ENCODE results near the gene CERS6. TPM values are rescaled to one million over a fixed set of nuclear protein-coding genes. Genes with fewer than 3 reads are reported as not detected.

CERS6 gene
- total RNA-seq, 1 donor from 2014 or later = 30.8 TPM

- H3K27me3 Mint-ChIP-seq (ENCODE audit: low read depth) = no peaks in the 10 kb centered on the region
- H3K36me3 Mint-ChIP-seq (ENCODE audit: low read depth) = no peaks in the 10 kb centered on the region
- H3K4me1 Mint-ChIP-seq (ENCODE audit: low read depth) = peaks cover 19% of the 10 kb centered on the region
- no peak overlapping the region for H3K27ac Mint-ChIP-seq (ENCODE audit: unreplicated experiment)
- no peaks in the 10 kb centered on the region for H3K9me3 Mint-ChIP-seq (ENCODE audit: low read depth)
- no peak for DNase-seq (ENCODE audit: low spot score)
- no peak for TF ChIP-seq CTCF (IDR thresholded peaks at IDR 0.05)
- H3K4me3 Mint-ChIP-seq (ENCODE audit: unreplicated experiment) = no peak overlapping the region
Measured at GRCh38 chr2:168430431-168430830, 25.6 kb upstream of the CERS6 start.

DNA sequence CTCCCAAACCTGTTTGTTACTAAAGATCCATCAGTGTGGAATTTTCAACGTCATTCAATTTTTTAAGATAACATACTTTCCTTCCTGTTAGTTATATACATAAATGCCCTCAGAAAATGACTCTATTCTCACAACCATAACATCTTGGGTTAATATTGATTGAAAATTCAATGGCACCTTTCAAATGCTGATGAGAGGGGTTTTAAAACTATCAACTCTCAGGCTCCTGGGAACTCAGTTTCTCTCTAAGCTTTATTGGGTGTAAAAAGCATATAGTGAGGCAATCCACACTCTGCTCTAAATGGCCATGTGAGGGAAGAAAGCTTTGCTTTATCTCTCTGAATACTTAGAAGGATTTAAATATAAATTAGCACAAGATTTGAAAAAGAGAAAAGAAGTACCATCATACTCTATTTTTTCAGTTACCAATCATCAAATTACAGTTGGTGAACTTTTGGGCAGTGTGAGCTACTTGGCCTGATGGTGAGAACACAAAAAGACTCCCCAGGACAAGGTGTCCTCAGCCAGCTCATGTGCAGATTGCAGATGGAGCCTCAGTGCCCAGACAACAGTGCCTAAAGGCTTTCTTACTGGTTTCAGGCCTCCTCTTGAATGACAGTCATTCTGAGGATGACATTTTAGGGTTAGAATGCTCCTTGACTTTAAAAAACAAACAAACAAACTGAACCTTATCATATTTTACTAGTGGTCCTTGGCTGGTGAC is 24.6 kb upstream of the CERS6 start:
- DNase-seq (ENCODE audit: low spot score) = no peak
- Mint-ChIP-seq H3K27me3 (ENCODE audit: low read depth) (no peaks in the 10 kb centered on the region), H3K4me3 (ENCODE audit: unreplicated experiment) (no peak overlapping the region), H3K27ac (ENCODE audit: unreplicated experiment) (no peak overlapping the region), H3K9me3 (ENCODE audit: low read depth) (no peaks in the 10 kb centered on the region), H3K36me3 (ENCODE audit: low read depth) (no peaks in the 10 kb centered on the region), H3K4me1 (ENCODE audit: low read depth) (peaks cover 19% of the 10 kb centered on the region)
- no peak for TF ChIP-seq CTCF (IDR thresholded peaks at IDR 0.05)

DNA sequence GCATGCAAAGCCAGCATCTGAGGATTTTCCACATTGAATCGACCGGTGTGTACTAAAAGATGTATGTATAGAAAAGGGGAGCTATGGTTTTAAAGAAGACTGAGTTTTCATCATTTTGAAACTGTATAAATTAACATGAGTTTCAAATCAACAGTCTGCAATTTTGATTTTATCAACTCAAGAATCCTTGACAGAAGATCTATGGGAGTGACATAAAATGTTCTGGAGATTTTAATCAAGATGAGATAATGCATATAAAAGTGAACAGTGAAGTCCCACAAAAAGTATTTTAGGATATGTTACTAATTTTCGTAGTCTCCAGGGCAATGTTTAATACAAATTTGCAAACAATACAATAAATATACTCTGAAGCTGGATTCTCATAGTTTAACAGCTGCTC is 24.0 kb upstream of the CERS6 start:
- Mint-ChIP-seq H3K4me1 (ENCODE audit: low read depth) (peaks cover 16% of the 10 kb centered on the region), H3K27me3 (ENCODE audit: low read depth) (peaks cover 2% of the 10 kb centered on the region), H3K4me3 (ENCODE audit: unreplicated experiment) (no peak overlapping the region), H3K27ac (ENCODE audit: unreplicated experiment) (no peak overlapping the region), H3K9me3 (ENCODE audit: low read depth) (no peaks in the 10 kb centered on the region), H3K36me3 (ENCODE audit: low read depth) (no peaks in the 10 kb centered on the region)
- no peak for TF ChIP-seq CTCF (IDR thresholded peaks at IDR 0.05)
- DNase-seq (ENCODE audit: low spot score) = no peak

DNA sequence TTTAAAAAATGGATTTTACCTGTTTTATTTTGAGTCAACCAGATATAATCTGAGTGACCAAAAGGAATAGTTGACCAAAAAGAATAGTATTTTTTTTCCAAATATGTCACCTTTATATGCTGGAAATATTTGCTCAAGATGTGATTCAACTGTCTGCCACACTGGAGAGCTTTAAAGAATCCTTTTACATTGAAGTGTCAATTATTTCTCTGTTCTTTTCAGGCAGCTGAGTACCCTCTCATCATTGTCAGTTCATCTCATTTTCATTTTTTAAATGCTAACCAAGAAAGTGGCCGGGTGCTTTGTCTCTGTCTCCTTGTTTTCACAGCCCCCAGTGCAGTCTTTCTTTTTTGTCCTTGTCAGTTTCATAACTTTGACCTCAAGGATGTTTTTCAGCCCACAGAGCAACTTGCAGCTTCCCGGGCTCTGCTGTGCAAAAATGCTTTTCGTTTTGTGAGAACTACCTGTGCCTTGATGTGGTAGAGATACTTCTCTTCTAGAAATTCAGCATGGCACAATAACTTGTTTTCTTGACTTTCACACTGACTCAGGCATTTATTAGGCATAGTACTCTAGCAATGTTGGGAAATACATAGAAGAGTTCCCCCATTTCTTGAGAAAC is 23.4 kb upstream of the CERS6 start:
- H3K27me3 Mint-ChIP-seq (ENCODE audit: low read depth) = peaks cover 2% of the 10 kb centered on the region
- H3K27ac Mint-ChIP-seq (ENCODE audit: unreplicated experiment) = no peak overlapping the region
- no peak for DNase-seq (ENCODE audit: low spot score)
- no peak overlapping the region for H3K4me3 Mint-ChIP-seq (ENCODE audit: unreplicated experiment)
- no peaks in the 10 kb centered on the region for H3K36me3 Mint-ChIP-seq (ENCODE audit: low read depth)
- peaks cover 11% of the 10 kb centered on the region for H3K4me1 Mint-ChIP-seq (ENCODE audit: low read depth)
- no peak for TF ChIP-seq CTCF (IDR thresholded peaks at IDR 0.05)
- H3K9me3 Mint-ChIP-seq (ENCODE audit: low read depth) = no peaks in the 10 kb centered on the region

DNA sequence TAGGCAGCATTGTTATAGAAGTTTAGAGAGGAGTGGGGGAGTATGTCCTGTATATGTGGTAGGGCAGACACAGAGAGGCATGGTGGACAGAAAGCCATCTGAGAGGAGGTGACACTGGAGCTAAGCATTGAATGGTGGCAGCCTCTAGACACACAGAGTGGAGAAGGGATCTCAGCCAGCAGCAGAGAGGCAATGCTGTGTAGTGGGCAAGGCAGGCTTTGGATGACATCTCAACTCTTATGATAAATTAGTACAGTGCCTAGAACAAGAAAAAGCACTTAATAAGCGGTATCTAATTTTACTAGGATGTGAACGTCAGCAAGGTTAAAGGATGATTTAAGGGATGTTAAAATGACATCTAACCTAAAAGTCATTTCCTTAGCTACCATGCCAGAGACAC is 22.5 kb upstream of the CERS6 start:
- no peak for TF ChIP-seq CTCF (IDR thresholded peaks at IDR 0.05)
- Mint-ChIP-seq H3K4me3 (ENCODE audit: unreplicated experiment) (no peak overlapping the region), H3K27me3 (ENCODE audit: low read depth) (peaks cover 2% of the 10 kb centered on the region), H3K27ac (ENCODE audit: unreplicated experiment) (no peak overlapping the region), H3K4me1 (ENCODE audit: low read depth) (peaks cover 11% of the 10 kb centered on the region), H3K36me3 (ENCODE audit: low read depth) (no peaks in the 10 kb centered on the region), H3K9me3 (ENCODE audit: low read depth) (no peaks in the 10 kb centered on the region)
- no peak for DNase-seq (ENCODE audit: low spot score)
